ENCODE measurements around the gene CMBL.
"Not testable (repeated sequence)": the region's sequence is repeated elsewhere in the genome, so short reads cannot be mapped to it uniquely, and the experiment has no call there.

CMBL gene

DNA sequence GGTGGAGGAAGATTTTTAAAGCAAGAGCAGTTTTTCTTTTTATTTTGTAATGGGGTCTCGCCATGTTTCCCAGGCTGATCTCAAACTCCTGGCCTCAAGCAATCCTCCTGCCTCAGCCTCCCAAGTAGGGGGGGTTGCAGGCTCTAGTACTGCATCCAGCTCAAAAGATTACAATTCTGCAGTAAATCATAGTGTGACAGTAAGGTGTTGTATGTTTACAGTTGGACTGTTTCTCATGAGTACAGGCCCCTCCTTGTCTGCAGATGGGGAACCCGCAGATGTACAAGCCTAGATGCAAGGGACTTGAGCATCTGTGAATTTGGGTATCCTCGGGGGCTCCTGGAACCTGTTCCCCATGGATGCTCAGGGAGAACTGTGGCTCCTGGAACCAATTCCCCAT is 54.3 kb downstream of the CMBL start:
- no peak for DNase-seq

DNA sequence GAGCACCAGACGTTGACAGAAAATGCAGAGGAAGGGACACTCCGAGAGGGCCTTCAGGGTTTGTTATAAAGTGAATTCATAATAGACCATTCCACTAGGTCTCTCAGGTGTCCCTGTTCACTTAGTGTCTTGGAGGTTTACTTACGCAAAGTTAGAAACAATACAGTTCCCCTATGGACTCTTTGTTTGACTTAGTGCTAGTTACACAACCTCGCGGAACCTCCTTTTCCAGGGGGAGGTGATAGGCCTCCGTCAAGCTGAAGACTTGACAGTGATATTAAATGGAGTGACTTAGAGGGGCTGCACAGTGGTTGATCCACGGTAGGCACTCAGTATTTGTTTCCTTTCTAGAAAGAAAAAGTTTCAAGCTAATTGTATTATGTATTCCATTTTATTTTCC is 56.3 kb downstream of the CMBL start:
- no peak for DNase-seq

DNA sequence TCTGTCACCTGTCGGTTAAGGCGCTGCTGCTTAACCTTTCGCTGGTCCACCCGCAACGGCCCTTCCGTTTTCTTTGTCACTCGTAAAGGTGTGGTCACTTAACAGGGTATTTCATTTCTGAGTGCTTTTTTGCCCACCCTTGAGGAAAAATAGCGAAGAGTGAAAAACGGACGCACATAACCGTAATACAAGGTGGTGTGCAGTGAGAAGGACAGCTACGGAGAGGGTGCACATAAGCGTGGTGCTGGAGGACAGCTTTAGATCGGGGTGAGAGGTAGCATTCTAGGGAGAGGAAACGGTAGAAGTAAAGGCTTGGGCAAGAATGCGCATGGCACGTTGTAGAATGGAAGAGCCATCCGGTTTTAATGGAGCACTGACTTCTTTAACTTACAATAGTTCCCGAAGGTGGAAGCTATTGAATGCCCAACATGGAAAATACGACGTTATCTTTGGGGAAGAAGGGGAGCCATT is 56.9 kb downstream of the CMBL start:
- DNase-seq, result no peak

DNA sequence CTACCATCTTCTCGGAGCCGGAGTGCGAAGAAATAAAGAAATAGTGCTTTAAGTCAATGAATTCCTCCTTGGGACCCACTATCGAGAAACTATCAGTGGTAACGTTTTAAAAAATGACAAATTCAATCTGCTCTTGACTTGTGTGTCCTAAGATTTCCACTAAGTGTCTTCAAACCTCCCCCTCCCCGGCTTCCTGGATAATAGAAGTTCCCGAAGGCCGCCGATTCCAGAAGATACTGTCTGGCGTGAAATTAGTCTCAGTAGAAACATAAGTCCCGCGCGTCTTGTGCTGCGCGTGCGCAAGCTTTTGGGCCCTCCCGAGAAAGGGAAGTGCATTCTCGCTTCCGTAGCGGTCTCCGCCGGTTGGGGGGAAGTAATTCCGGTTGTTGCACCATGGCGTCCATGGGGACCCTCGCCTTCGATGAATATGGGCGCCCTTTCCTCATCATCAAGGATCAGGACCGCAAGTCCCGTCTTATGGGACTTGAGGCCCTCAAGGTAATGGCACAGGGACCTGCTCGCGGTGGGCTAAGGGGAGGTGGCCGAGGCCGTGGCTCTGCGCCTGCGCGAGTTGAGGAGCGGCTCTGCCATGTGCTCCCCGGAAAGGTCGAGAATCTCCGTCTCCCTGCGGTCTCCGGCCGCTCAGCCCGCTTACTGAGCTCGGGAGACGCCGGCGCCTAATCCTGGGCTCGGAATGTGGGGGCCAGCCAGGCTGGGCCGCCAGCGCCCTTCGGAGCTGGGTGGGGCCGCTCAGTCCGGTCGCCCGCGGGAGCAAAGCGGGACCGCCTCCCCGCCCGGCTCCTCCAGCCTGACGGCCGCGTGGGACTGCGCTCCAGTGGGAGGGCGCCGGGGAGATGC is 57.5 kb downstream of the CMBL start, which contains the start of gene CCT5:
Gene CCT5 (plus strand): TSS at position 333 of the 858 bp plus-strand sequence. CDS start 61 bp downstream, at position 394.
- peak; percentile 10 to 78 for DNase-seq

DNA sequence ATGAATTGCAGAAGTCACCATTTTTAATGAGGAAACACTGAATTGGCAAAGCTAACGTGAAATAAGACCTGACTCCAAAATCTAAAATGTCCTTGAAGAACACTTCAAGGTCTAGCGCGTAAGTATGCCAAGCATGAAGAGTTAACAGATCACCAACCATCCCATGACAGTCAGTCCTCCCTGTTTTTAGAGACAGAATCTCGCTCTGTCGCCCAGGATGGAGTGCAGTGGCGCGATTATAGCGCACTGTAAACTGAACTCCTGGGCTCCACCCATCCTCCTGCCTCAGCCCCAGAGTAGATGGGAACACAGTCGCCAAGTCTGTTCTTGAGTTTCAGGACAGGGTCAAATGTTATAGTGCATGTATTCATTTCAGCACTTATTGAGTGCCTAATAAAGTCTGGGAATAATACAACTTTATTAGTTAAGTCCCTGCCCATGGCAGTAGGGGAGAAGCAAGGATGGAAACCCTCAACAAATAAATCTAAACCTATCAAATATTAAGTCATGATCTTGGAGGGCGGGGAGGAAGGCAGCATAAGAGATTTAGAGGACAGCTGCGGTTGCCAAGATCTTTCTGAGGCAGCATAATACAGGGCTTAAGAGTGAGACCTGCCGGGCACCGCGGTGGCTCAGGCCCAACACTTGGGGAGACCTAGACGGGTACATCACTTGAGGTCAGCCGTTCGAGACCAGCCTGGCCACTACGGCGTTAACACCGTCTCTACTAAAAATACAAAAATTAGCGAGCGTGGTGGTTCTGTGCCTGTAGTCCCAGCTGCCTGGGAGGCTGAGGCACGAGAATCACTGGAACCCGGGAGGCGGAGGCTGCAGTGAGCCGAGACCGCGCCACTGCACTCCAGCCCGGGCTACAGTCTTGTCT is 59.1 kb downstream of the CMBL start:
- no peak for DNase-seq

DNA sequence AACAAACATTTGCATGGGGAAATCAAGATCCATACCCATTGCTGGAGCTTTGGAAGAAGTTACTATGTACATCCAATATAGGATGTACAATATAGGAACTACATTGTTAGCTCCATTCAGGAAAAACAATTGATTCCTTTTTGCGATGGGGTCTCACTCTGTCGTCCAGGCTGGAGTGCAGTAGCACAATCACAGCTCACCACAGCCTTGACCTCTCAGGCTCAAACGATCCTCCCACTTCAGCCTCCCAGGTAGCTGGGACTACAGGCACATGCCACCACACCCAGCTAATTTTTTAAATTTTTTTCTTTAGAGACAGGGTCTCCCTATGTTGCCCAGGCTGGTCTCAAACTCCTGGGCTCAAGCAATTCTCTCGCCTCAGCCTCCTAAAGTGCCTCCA is 60.5 kb downstream of the CMBL start:
- not testable (repeated sequence) for DNase-seq

DNA sequence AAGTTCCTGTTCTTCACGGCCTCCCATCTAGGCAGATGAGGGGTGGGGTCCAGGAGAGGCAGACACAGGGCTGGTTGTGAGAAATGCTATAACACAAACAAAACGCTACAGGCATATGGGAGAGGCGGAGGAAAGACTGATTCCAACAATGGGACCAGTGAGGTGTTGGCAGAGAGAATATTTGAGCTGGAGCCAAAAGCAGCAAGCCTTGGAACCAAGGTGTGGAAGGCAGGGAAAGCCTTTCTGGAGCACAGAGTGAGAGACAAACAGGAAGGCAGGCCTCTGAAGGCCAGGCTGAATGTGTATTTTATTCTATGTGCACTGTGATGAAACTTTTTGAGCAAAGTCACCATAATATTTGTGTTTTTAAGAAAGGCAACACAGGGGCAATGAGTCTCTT is 60.9 kb downstream of the CMBL start:
- DNase-seq, result peak; percentile 10 to 68

DNA sequence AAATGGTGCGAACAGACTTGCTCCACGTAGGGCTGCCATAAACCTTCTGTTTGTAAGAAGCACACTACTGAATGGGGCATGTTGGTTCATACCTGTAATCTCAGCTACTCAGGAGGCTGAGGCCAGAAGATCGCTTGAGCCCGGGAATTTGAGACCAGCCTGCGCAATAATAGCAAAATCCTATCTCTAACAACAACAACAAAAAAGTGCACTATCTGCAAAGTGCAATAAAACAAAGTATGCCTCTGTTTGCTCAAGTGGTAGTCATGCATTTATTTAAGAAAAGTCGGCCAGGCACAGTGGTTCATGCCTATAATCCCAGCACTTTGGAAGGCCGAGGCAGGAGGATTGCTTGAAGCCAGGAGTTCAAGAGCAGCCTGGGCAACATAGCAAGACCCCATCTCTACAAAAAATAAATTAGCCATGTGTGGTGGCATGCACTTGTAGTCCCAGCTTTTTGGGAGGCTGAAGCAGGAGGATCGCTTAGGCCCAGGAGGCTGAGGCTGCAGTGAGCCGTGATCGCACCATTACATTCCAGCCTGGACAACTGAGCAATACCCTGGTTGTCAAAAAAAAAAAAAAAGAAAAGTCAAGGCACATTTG is 63.3 kb downstream of the CMBL start:
- DNase-seq, result no peak

DNA sequence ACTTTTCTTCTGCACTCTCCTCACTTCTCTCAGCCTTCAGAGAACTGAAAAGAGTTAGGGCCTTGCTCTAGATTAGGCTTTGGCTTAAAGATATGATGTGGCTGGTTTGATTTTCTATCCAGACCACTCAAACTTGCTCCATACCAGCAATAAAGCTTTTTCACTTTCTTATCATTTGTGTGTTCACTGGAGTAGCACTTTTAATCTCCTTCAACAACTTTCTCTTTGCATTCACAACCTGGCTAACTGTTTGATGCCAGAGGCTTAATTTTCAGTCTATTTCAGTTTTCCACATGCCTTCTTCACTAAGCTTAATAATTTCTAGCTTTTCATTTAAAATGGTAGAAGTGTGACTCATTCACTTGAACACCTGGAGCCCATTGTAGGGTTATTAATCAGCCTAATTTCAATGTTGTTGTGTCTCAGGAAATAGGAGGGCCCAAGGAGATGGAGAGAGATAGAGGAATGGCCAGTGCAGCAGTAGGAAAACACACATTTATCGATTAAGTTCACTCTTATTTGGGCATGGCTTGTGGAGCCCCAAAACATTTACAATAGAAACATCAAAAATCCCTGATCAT is 64.0 kb downstream of the CMBL start:
- no peak for DNase-seq

DNA sequence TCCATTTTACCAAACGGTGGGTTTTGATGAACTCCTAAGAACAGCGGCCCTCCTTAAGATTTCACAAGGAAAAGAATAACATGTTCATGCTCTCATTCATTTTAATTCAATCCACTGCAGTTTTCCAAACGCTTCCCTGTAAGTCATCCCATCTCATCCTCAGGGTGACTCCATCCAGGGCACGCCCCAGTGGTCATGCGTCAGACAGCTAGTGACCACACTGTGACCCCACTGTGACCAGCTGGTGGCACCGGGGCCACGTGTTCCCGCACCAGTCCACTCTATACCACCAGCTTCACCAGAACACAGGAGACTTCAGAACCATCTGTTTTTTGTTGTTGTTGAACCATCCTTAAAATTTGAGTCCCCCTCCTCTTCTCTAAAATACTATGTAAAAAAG is 72.4 kb downstream of the CMBL start:
- no peak for DNase-seq

DNA sequence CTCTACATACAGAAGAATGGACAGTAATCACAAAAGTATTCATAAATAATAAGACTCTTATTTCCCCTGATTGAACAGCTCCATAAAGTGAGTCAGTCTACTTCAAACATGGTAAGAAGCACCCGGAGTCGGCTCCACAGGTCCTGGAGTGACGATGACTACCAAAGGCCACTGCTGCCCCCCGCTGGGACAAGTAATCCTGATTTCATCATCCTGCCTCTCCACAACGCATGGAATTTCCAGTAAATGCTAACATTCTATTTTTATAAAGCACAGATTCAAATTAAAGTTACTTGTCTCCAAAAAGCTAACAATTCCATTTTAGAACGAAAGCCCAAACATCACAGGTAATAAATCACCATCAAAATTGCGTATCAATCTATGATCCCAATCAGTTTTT is 74.2 kb downstream of the CMBL start:
- no peak for DNase-seq

DNA sequence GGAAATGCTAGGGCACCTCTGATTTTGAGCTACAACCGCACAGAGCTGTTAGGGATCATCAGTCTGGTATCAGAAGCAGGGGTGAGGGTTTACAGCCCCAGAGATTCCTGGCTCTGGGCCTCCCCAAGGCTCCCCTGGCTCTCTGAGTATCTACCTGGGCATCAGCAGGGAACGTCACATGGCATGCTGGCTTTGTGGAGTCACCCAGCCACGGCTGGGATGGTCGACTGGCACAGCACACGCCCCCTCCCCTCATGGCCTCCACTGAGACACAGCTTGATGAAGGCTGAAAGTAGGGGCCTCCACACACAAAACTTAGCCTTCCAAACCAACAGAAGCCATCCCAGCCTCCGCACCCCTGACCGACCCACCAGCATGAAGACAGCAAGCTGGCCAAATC is 74.7 kb downstream of the CMBL start:
- DNase-seq, result no peak

DNA sequence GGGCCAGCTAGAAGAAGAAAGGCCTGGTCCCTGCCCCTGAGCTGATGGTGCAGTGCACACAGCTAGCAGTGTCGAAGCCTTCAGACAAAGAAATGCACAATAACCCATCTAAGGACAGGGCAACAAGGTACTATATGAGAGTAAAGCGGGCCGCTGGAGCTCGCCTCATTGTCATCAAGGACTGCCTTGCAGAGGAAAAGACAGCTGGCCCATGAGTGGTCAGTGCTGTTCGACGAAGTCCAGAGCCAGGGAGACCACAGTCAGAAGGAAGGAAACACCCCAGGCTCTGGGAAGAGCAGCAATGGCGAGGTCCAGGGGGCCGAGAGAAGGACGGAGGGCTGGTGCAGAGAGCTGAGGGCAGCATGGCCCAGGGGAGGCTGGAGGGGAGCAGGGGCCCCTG is 75.3 kb downstream of the CMBL start:
- DNase-seq, result no peak

DNA sequence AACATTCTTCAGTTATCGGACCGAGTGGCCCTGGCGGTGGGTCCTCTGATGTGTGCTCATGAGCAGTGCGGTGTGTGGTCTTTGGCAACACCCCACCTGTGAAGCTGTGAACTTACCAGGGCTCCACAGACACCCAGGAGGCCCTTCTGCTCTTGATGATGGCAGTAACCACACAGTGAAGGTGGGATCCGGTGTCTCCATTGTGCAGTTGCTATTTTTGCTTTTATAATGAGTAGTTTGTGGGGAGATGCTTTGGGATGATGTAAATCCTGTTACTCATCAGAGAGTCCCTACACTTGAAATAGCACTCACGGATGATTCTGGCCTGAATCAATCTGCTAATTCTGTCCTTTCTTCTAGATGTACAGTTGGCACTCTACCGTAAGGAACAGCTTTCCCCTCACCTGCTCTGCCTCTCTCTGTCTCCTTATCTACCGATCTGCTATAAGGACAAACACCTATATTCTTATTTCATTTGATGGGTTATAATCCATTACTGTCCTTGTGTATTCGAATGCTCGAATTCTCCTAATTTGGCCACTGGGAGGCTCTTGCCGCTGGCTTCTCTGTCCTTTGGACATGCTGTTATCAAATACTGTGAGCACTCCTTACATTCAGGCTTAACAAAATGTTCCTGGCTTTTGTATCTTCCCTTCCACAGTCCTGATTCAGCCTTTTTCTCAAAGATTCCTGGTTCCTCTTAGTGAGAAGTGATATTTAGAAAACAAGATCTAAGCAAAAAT is 78.2 kb downstream of the CMBL start:
- no peak for DNase-seq

DNA sequence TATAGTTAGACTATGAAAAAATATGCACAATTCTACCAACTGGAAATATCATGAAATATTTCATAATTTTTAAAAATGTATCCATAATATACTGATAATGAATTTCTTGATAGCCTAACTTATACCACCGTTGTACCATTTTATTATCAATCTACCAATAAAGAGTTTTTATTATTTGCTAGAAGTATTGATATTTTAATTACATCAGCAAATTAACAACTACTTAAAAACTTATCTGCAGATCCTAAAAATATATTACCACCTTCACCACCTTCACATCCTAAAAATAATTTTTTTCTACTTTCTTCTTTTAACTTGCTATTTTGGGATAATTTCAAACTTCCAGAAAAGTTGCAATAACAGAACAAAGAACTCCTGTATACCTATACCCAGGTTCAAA is 79.4 kb downstream of the CMBL start:
- no peak for DNase-seq
